Measurements from ENCODE around the gene CUL4A. TPM values are rescaled to one million over a fixed set of nuclear protein-coding genes. Genes with fewer than 3 reads are reported as not detected.
A peak's percentile ranks its signal among the peaks of the same experiment; 100 is the strongest.

The CUL4A gene
- total and polyA plus RNA-seq, 9 of the 15 experiments (the other 6 are each of a cell fraction or from before 2014, with no cell fraction given): 21.1 to 92.0 (median 63.2) TPM

DNA sequence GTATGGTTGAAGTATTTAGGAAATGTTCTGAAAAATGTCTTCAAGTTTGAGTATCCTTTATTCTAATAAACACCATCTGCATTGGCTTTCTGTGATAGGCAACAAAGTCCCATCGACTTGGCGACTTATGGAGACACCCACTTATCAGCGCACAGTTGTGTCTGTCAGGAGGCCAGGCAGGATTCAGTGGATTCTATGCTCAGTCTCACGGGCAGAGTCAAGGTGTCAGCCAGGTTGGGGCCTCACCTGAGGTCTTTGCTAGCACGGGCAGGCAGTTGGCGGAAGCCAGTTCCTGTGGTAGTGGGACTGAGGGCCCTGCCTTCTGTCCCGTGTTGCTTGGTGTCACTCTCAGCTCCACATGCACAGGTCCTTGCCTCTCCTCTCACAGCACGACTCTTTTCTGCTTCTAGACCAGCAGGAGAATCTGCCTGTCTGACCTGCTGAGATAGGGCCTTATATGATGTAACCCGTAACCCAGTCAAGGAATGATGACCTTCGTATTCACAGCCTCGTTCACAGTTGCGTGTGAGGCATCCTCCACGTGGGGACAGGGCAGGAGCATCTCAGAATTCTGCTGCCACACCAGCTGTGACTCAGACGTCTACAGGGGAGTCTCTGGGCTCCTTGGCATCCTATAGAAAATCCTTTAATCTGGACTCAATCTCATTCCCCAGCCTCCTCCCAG lies 10.0 kb downstream of the CUL4A start:
- POLR2A ChIA-PET: interaction anchor here (0.7 to 2.1 kb wide), 5 partner anchors 9 to 73 kb away, joined by 3 to 11 read pairs (median 3); partner anchors contain the start of genes CUL4A and PCID2
- WGBS (ENCODE audit: insufficient coverage, low coverage, missing lambda C conversion rate): 16% methylated on average over 10 of the region's 14 CpGs
- Histone ChIP-seq H3K9me3 (replicated peaks; ENCODE audit: control insufficient read depth, insufficient read depth, low read depth, low read length) (no peaks in the 10 kb centered on the region), H3K4me2 (ENCODE audit: insufficient read depth, low read length) (peak overlapping the region; percentile 76), H3K9ac (ENCODE audit: insufficient read depth in 1 of 2, low read depth in 2 of 2, low read length in 2 of 2) (peak overlapping the region; percentile 60 to 83), H2AFZ (ENCODE audit: low read depth, low read length) (no peak overlapping the region), H3K4me1 (replicated peaks in 1 of 2; ENCODE audit: control insufficient read depth in 2 of 2, insufficient read depth in 2 of 2, low read length in 2 of 2) (peaks cover 47 to 58% of the 10 kb centered on the region in 2 experiments), H3K36me3 (ENCODE audit: control insufficient read depth, insufficient read depth, low read length) (peaks cover 65% of the 10 kb centered on the region), H3K27ac (ENCODE audit: extremely low read depth, low read depth, low read length) (peak overlapping the region; percentile 85), H3K9me1 (ENCODE audit: control insufficient read depth, insufficient read depth, low read length) (peaks cover 11% of the 10 kb centered on the region), H3K27me3 (ENCODE audit: control insufficient read depth in 2 of 2, insufficient read depth in 2 of 2, low read length in 2 of 2) (no peaks in the 10 kb centered on the region), H3K4me3 (no peak overlapping the region), H3K79me2 (ENCODE audit: control insufficient read depth, insufficient read depth, low read length) (peaks cover 97% of the 10 kb centered on the region), H4K20me1 (replicated peaks; ENCODE audit: control insufficient read depth, insufficient read depth, low read length) (peaks cover 14% of the 10 kb centered on the region)
- DNase-seq (ENCODE audit: extremely low read depth in 1 of 4, low spot score in 3 of 4) (peak; percentile 42 to 71 (median 46)), ATAC-seq (peak; percentile 81), FAIRE-seq (peak; percentile 80)
- CTCF ChIA-PET (ENCODE audit: low intra/inter-chr PET ratio): no interaction called here
- no TSS peak for BruUV-seq (replicated peaks)
- intact Hi-C loops (cut with micrococcal nuclease) (no loop called here), in situ Hi-C loops (cut with MboI) (no loop called here)
- TF ChIP-seq NR2C2 (CRISPR knock-in tag; IDR thresholded peaks at IDR 0.05) (no peak), NR2C2 (tag; IDR thresholded peaks at IDR 0.05) (0 out of 2 replicates have a peak, but pooled peaks have one; percentile 34), ZNF12 (CRISPR knock-in tag; IDR thresholded peaks at IDR 0.05) (no peak), GTF2A2 (tag; IDR thresholded peaks at IDR 0.05) (no peak), MAFF (IDR thresholded peaks at IDR 0.05; ENCODE audit: low read length) (no peak), PHB (CRISPR knock-in tag; IDR thresholded peaks at IDR 0.05) (no peak), ARNT (IDR thresholded peaks at IDR 0.05) (no peak), EP300 (IDR thresholded peaks at IDR 0.05; ENCODE audit: low read length) (peak; percentile 47; the same call in 1 of the 2 replicates), ESRRB (CRISPR knock-in tag; IDR thresholded peaks at IDR 0.05; ENCODE audit: borderline replicate concordance) (no peak), HDAC2 (IDR thresholded peaks at IDR 0.05) (0 out of 2 replicates have a peak, but pooled peaks have one; percentile 17), TAL1 (IDR thresholded peaks at IDR 0.05) (peak; percentile 62), ILK (tag; IDR thresholded peaks at IDR 0.05; ENCODE audit: borderline replicate concordance, low read depth) (no peak), LCOR (CRISPR knock-in tag; IDR thresholded peaks at IDR 0.05) (no peak), ARID1B (IDR thresholded peaks at IDR 0.05) (peak; percentile 75), RBM17 (IDR thresholded peaks at IDR 0.05; ENCODE audit: borderline replicate concordance, low read depth, low read length) (no peak)
- TF ChIP-seq, protein P1, sequence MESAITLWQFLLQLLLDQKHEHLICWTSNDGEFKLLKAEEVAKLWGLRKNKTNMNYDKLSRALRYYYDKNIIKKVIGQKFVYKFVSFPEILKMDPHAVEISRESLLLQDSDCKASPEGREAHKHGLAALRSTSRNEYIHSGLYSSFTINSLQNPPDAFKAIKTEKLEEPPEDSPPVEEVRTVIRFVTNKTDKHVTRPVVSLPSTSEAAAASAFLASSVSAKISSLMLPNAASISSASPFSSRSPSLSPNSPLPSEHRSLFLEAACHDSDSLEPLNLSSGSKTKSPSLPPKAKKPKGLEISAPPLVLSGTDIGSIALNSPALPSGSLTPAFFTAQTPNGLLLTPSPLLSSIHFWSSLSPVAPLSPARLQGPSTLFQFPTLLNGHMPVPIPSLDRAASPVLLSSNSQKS (CRISPR knock-in tag; IDR thresholded peaks at IDR 0.05): no peak
- TF ChIP-seq, protein P2, sequence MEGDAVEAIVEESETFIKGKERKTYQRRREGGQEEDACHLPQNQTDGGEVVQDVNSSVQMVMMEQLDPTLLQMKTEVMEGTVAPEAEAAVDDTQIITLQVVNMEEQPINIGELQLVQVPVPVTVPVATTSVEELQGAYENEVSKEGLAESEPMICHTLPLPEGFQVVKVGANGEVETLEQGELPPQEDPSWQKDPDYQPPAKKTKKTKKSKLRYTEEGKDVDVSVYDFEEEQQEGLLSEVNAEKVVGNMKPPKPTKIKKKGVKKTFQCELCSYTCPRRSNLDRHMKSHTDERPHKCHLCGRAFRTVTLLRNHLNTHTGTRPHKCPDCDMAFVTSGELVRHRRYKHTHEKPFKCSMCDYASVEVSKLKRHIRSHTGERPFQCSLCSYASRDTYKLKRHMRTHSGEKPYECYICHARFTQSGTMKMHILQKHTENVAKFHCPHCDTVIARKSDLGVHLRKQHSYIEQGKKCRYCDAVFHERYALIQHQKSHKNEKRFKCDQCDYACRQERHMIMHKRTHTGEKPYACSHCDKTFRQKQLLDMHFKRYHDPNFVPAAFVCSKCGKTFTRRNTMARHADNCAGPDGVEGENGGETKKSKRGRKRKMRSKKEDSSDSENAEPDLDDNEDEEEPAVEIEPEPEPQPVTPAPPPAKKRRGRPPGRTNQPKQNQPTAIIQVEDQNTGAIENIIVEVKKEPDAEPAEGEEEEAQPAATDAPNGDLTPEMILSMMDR (IDR thresholded peaks at IDR 0.05 in 2 of 3, conservative IDR thresholded peaks at IDR 0.05 in 1 of 3; ENCODE audit: insufficient read depth in 2 of 3, low read depth in 1 of 3, low read length in 3 of 3): no peak
- TF ChIP-seq, protein P3, sequence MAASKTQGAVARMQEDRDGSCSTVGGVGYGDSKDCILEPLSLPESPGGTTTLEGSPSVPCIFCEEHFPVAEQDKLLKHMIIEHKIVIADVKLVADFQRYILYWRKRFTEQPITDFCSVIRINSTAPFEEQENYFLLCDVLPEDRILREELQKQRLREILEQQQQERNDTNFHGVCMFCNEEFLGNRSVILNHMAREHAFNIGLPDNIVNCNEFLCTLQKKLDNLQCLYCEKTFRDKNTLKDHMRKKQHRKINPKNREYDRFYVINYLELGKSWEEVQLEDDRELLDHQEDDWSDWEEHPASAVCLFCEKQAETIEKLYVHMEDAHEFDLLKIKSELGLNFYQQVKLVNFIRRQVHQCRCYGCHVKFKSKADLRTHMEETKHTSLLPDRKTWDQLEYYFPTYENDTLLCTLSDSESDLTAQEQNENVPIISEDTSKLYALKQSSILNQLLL (CRISPR knock-in tag; IDR thresholded peaks at IDR 0.05; ENCODE audit: borderline replicate concordance): no peak

Measured in K562 (cell line).